Parathyroid adenoma (tissue), 2 donors: Measurements from ENCODE around the gene PKNOX1.
A peak's percentile ranks its signal among the peaks of the same experiment; 100 is the strongest.

Source experiments
- H2AFZ ChIP-seq: fragments of 300-600 bp; sonication (generic); one replicate; pipeline ENCODE4 v1.7.0; 2017; ENCODE audit warnings: antibody characterized with exemption, mild to moderate bottlenecking
- H3K27ac ChIP-seq: fragments of 300-600 bp; sonication (generic); one replicate; pipeline ENCODE4 v1.7.0; 2017
- H3K27me3 ChIP-seq: fragments of 300-600 bp; sonication (generic); one replicate; pipeline ENCODE4 v1.7.0; 2017; ENCODE audit warnings: low read length; ENCODE audit not compliant: control insufficient read depth, insufficient read depth
- H3K36me3 ChIP-seq: fragments of 300-600 bp; sonication (generic); one replicate; pipeline ENCODE4 v1.7.0; 2017; ENCODE audit warnings: low read length; ENCODE audit not compliant: control insufficient read depth, insufficient read depth
- H3K4me1 ChIP-seq: fragments of 300-600 bp; sonication (generic); one replicate; pipeline ENCODE4 v1.7.0; 2017; ENCODE audit warnings: control low read depth
- H3K4me2 ChIP-seq: fragments of 300-600 bp; sonication (generic); one replicate; pipeline ENCODE4 v1.7.0; 2017; ENCODE audit warnings: low read length
- H3K4me3 ChIP-seq: fragments of 300-600 bp; sonication (generic); one replicate; pipeline ENCODE4 v1.7.0; 2017; ENCODE audit warnings: low read depth, low read length
- H3K79me2 ChIP-seq: fragments of 300-600 bp; sonication (generic); one replicate; pipeline ENCODE4 v1.7.0; 2017; ENCODE audit warnings: control low read depth
- H3K9ac ChIP-seq: fragments of 300-600 bp; sonication (generic); one replicate; pipeline ENCODE4 v1.7.0; 2017; ENCODE audit warnings: mild to moderate bottlenecking
- H3K9me3 ChIP-seq: fragments of 300-600 bp; sonication (generic); one replicate; pipeline ENCODE4 v1.7.0; 2017; ENCODE audit warnings: low read length; ENCODE audit not compliant: control insufficient read depth
- CTCF ChIP-seq: fragments of 300-600 bp; sonication (generic); IDR thresholded peaks from one replicate; pipeline ENCODE4 v1.7.0; 2017; ENCODE audit warnings: antibody characterized with exemption, mild to moderate bottlenecking
- donor health status: primary hyperparathyroidism.

Gene PKNOX1

GRCh38 chr21:43025636-43026180 is 51.3 kb downstream of the PKNOX1 start:
- no peak for TF ChIP-seq CTCF
- H3K27ac ChIP-seq: no peak overlapping the region
- H3K9ac ChIP-seq: no peak overlapping the region
- H3K4me2 ChIP-seq: peak overlapping the region; percentile 6
- no peaks in the 10 kb centered on the region for H3K4me1 ChIP-seq
- no peaks in the 10 kb centered on the region for H3K79me2 ChIP-seq
- no peaks in the 10 kb centered on the region for H3K36me3 ChIP-seq
- no peak overlapping the region for H2AFZ ChIP-seq
- no peaks in the 10 kb centered on the region for H3K9me3 ChIP-seq
- no peaks in the 10 kb centered on the region for H3K27me3 ChIP-seq
- no peak overlapping the region for H3K4me3 ChIP-seq

GRCh38 chr21:43027846-43028731 is 53.7 kb downstream of the PKNOX1 start:
- Histone ChIP-seq H3K36me3 (no peaks in the 10 kb centered on the region), H3K27me3 (no peaks in the 10 kb centered on the region)
- no peak for TF ChIP-seq CTCF

GRCh38 chr21:43029785-43030184 is 55.4 kb downstream of the PKNOX1 start:
- no peak overlapping the region for H3K4me2 ChIP-seq
- no peak overlapping the region for H3K4me3 ChIP-seq
- H3K79me2 ChIP-seq: no peaks in the 10 kb centered on the region
- H3K9ac ChIP-seq: no peak overlapping the region
- H3K9me3 ChIP-seq: no peaks in the 10 kb centered on the region
- no peaks in the 10 kb centered on the region for H3K36me3 ChIP-seq
- no peak for TF ChIP-seq CTCF
- H3K27me3 ChIP-seq: no peaks in the 10 kb centered on the region
- H2AFZ ChIP-seq: no peak overlapping the region
- no peaks in the 10 kb centered on the region for H3K4me1 ChIP-seq
- H3K27ac ChIP-seq: no peak overlapping the region

More at GRCh38 chr21:43027846-43028731, 53.7 kb downstream of the PKNOX1 start:
- H3K4me1 ChIP-seq: no peaks in the 10 kb centered on the region
- H3K9ac ChIP-seq: no peak overlapping the region
- no peak overlapping the region for H3K27ac ChIP-seq
- no peaks in the 10 kb centered on the region for H3K9me3 ChIP-seq
- H3K4me2 ChIP-seq: no peak overlapping the region
- no peak overlapping the region for H2AFZ ChIP-seq
- no peak overlapping the region for H3K4me3 ChIP-seq
- no peaks in the 10 kb centered on the region for H3K79me2 ChIP-seq

GRCh38 chr21:43031121-43031619 is 56.8 kb downstream of the PKNOX1 start:
- TF ChIP-seq CTCF: no peak
- Histone ChIP-seq H3K27me3 (no peaks in the 10 kb centered on the region), H3K4me3 (no peak overlapping the region), H3K4me2 (no peak overlapping the region), H3K9ac (no peak overlapping the region), H3K79me2 (no peaks in the 10 kb centered on the region), H3K9me3 (no peaks in the 10 kb centered on the region), H2AFZ (no peak overlapping the region), H3K27ac (no peak overlapping the region), H3K36me3 (no peaks in the 10 kb centered on the region), H3K4me1 (no peaks in the 10 kb centered on the region)
